CD4-positive, alpha-beta T cell (primary cell): ENCODE results near the gene HPCAL1. TPM values are rescaled to one million over a fixed set of nuclear protein-coding genes. Genes with fewer than 3 reads are reported as not detected.

Experiments used
- ATAC-seq: fragments of 200-7000 bp; cut with Tn5 transposase; one replicate; pipeline ENCODE4 v1.10.0; 2022; ENCODE audit warnings: mild to moderate bottlenecking; ENCODE audit not compliant: poor library complexity
- CTCF ChIA-PET: fragments of 350-600 bp; sonication (Branson Sonifier 250); formaldehyde crosslinking; loops from one replicate; lab custom pipeline; 2021; ENCODE audit warnings: antibody characterized with exemption, inconsistent platforms; lab: Charles Lee
- POLR2A ChIA-PET: fragments of 350-600 bp; sonication (Branson Sonifier 250); formaldehyde crosslinking; loops from one replicate; lab custom pipeline; 2021; ENCODE audit warnings: antibody characterized with exemption, inconsistent platforms; lab: Charles Lee
- DNase-seq, 14 experiments: peaks; one replicate each; pipeline ENCODE4 v3.0.0-alpha.2; 2013 to 2020; ENCODE audit warnings: mixed read lengths in 2 of 14
- H3K27ac ChIP-seq, 2 donors: one replicate each; pipeline versions ENCODE4 v1.5.1 to v1.7.0; 2013; ENCODE audit warnings: low read length in 2 of 2, low read depth in 1 of 2, mild to moderate bottlenecking in 1 of 2
- H3K27me3 ChIP-seq, 2 experiments: 1 replicate in 1 of 2; 2 replicates in 1 of 2; pipeline versions ENCODE4 v1.6.1 to v1.7.0; 2013; ENCODE audit warnings: low read length in 2 of 2, control low read depth in 1 of 2, mild to moderate bottlenecking in 1 of 2, moderate library complexity in 1 of 2; ENCODE audit not compliant: insufficient read depth in 2 of 2, control insufficient read depth in 1 of 2
- H3K36me3 ChIP-seq: one replicate; pipeline ENCODE4 v1.6.1; 2013; ENCODE audit warnings: low read length, control low read depth; ENCODE audit not compliant: insufficient read depth
- H3K4me1 ChIP-seq: one replicate; pipeline ENCODE4 v1.6.1; 2013; ENCODE audit warnings: low read length, control low read depth; ENCODE audit not compliant: insufficient read depth
- H3K4me3 ChIP-seq: one replicate; pipeline ENCODE4 v1.5.1; 2013; ENCODE audit warnings: mild to moderate bottlenecking, low read length, moderate library complexity
- H3K9me3 ChIP-seq, 2 experiments: 1 replicate in 1 of 2; 2 replicates in 1 of 2; pipeline versions ENCODE4 v1.6.1 to v1.7.0; 2013; ENCODE audit warnings: low read length in 2 of 2, mild to moderate bottlenecking in 2 of 2, control low read depth in 1 of 2, moderate library complexity in 1 of 2; ENCODE audit not compliant: control insufficient read depth in 1 of 2, insufficient read depth in 1 of 2
- H3K27ac Mint-ChIP-seq: one replicate; pipeline ENCODE4 v1.8.0; 2020; ENCODE audit warnings: mixed read lengths
- H3K27me3 Mint-ChIP-seq: one replicate; pipeline ENCODE4 v1.8.0; 2021; ENCODE audit warnings: mixed read lengths
- H3K36me3 Mint-ChIP-seq: one replicate; pipeline ENCODE4 v1.8.0; 2021; ENCODE audit warnings: low read depth, mixed read lengths
- H3K4me1 Mint-ChIP-seq: one replicate; pipeline ENCODE4 v1.8.0; 2021; ENCODE audit warnings: low read depth, mixed read lengths
- H3K4me3 Mint-ChIP-seq: one replicate; pipeline ENCODE4 v1.8.0; 2020; ENCODE audit warnings: mild to moderate bottlenecking, mixed read lengths
- H3K9me3 Mint-ChIP-seq: one replicate; pipeline ENCODE4 v1.8.0; 2020; ENCODE audit warnings: mixed read lengths
- intact Hi-C, 2 experiments: fragments of 100-400 bp; cut with DNase I in 1 of 2; cut with micrococcal nuclease in 1 of 2; formaldehyde crosslinking; loops; one replicate each; pipeline versions ENCODE4 v1.15.1 to v1.9.0; 2023 to 2025; cut with DNase I, micrococcal nuclease
- total RNA-seq, 174 experiments: library from RNA in 2 of 174; stranded (reverse) in 2 of 174; gene quantifications; one replicate each; pipeline ENCODE4 v1.2.3 and lab custom pipeline; 2021 to 2026
- TF ChIP-seq, protein P1 (sequence below): fragments of 200-600 bp; IDR thresholded peaks from one replicate; pipeline ENCODE4 v1.8.0; 2022; ENCODE audit warnings: antibody characterized with exemption, mild to moderate bottlenecking

HPCAL1 gene
- total RNA-seq, 2 experiments from 2014 or later = 24.9 to 27.9 TPM

DNA sequence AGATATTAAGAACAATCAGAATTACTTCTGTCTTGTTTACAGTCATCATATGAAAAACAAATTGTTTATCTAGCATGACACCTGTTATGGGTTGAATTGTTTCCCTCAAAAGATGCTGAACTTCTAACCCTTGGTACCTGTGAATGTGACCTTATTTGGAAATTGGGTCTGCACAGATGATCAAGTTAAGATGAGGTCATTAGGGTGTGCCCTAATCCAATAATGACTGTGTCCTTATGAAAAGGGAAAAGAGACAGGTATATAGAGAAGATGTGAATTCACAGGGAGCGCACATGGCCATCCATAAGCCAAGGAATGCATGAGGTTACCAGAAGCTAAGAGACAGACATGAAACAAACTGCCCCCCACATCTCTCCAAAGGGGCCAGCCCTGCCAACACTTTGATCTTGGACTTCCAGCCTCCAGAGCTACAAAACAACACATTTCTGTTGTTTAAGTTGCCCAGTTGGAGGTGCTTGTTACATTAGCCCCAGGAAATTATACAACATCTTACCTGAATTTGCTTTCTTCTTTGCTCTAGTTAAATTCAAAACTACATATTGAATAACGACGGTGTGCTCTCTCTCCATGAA lies 2.3 kb upstream of the HPCAL1 start:
- Mint-ChIP-seq H3K36me3 (peaks cover 8% of the 10 kb centered on the region), H3K4me1 (peaks cover 55% of the 10 kb centered on the region), H3K4me3 (peak overlapping the region; percentile 79), H3K27ac (peak overlapping the region; percentile 80), H3K9me3 (no peaks in the 10 kb centered on the region), H3K27me3 (no peaks in the 10 kb centered on the region)
- Histone ChIP-seq H3K27ac (no peak overlapping the region), H3K27me3 (no peaks in the 10 kb centered on the region), H3K4me1 (peaks cover 49% of the 10 kb centered on the region), H3K9me3 (no peaks in the 10 kb centered on the region), H3K4me3 (no peak overlapping the region), H3K36me3 (no peaks in the 10 kb centered on the region)
- no peak for DNase-seq
- intact Hi-C loops = loop anchor here in 1 of 2 experiments (10.0 kb wide), 1 partner anchor 1466 kb away; the partner anchor contains the start of gene KIDINS220
- TF ChIP-seq, protein P1, sequence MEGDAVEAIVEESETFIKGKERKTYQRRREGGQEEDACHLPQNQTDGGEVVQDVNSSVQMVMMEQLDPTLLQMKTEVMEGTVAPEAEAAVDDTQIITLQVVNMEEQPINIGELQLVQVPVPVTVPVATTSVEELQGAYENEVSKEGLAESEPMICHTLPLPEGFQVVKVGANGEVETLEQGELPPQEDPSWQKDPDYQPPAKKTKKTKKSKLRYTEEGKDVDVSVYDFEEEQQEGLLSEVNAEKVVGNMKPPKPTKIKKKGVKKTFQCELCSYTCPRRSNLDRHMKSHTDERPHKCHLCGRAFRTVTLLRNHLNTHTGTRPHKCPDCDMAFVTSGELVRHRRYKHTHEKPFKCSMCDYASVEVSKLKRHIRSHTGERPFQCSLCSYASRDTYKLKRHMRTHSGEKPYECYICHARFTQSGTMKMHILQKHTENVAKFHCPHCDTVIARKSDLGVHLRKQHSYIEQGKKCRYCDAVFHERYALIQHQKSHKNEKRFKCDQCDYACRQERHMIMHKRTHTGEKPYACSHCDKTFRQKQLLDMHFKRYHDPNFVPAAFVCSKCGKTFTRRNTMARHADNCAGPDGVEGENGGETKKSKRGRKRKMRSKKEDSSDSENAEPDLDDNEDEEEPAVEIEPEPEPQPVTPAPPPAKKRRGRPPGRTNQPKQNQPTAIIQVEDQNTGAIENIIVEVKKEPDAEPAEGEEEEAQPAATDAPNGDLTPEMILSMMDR = no peak
- ATAC-seq = no peak
- CTCF ChIA-PET = interaction anchor here (5.1 to 6.4 kb wide), 2 partner anchors 29 to 108 kb away, joined by 38 to 70 read pairs; no protein-coding TSS in a partner anchor
- POLR2A ChIA-PET = interaction anchor here (1.4 to 11.5 kb wide), 3 partner anchors 24 to 108 kb away, joined by 3 to 230 read pairs (median 66); no protein-coding TSS in a partner anchor

DNA sequence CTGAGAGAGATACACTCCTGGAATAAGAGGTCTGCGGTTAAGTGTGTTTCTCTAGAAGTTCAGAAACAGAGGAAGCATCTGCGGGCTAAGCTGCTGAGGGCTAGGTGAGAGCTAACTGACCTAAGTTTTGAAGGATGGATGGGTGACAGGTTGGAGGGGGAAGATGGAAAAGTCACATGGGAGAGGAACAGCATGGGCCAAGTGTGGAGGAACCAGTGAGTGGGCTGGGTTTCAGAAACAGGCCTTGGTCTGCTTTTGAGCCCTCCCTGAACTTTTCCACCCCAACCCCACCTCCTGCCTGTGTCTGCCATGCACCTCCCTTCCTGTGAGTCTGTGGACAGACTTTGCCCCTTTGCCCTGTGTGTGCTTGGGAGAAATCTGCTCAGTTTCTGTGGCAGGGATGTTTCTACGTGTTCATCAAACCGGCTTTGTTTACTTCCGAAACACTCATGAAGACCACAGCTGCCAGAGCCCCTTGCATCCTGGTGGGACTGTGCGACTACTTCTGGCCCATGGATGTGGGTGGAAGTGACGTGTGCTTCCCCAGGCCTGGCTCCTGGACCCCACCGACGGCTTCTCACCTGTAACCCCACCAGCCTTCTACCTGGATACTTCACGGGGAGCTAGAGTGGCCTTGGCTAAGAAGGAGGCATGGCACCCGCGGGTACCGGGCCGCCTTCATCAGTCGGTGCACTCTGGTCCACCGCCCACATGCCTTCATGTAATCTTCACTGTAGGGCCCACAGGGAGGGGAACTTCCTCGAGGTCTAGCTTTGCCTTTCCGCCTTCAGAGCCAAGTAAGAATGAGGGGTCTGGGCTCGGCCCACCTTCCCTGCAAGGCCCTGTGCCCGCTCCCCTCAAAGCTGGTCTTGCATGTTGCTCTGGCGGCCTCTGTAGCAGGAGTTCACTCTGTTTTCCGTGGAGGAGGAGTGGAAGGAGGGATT lies 1.4 kb upstream of the HPCAL1 start:
- H3K36me3 Mint-ChIP-seq = peaks cover 14% of the 10 kb centered on the region
- Histone ChIP-seq H3K9me3 (no peaks in the 10 kb centered on the region), H3K4me1 (peaks cover 57% of the 10 kb centered on the region), H3K27me3 (no peaks in the 10 kb centered on the region), H3K36me3 (no peaks in the 10 kb centered on the region), H3K27ac (peak overlapping the region; percentile 42 to 70), H3K4me3 (peak overlapping the region; percentile 62)
- ATAC-seq (no peak), DNase-seq (peak in 4 of 14 experiments; percentile 9 to 49 (median 38))
- CTCF ChIA-PET = interaction anchor here (0.9 to 6.4 kb wide), 4 partner anchors 28 to 134 kb away, joined by 3 to 70 read pairs (median 24); no protein-coding TSS in a partner anchor
- intact Hi-C loops = loop anchor here in 1 of 2 experiments (10.0 kb wide), 1 partner anchor 1466 kb away; the partner anchor contains the start of gene KIDINS220
- peak overlapping the region; percentile 80 for H3K27ac Mint-ChIP-seq
- peak overlapping the region; percentile 79 for H3K4me3 Mint-ChIP-seq
- H3K9me3 Mint-ChIP-seq = no peaks in the 10 kb centered on the region
- H3K4me1 Mint-ChIP-seq = peaks cover 63% of the 10 kb centered on the region
- no peaks in the 10 kb centered on the region for H3K27me3 Mint-ChIP-seq
- POLR2A ChIA-PET = interaction anchor here (0.6 to 11.5 kb wide), 10 partner anchors 8 to 745 kb away, joined by 3 to 230 read pairs (median 8); partner anchors contain the start of genes ADAM17 and ODC1
- TF ChIP-seq, protein P1 = no peak

GRCh38 chr2:10301941-10302478 lies 694 bp upstream of the HPCAL1 start:
- ChIA-PET CTCF (interaction anchor here (1.1 to 6.4 kb wide), 4 partner anchors 27 to 178 kb away, joined by 3 to 70 read pairs (median 24); no protein-coding TSS in a partner anchor), POLR2A (interaction anchor here (0.6 to 11.5 kb wide), 11 partner anchors 8 to 746 kb away, joined by 3 to 230 read pairs (median 5); partner anchors contain the start of genes ADAM17 and ODC1)
- Mint-ChIP-seq H3K9me3 (no peaks in the 10 kb centered on the region), H3K27me3 (no peaks in the 10 kb centered on the region), H3K4me3 (peak overlapping the region; percentile 79), H3K27ac (peak overlapping the region; percentile 80), H3K4me1 (peaks cover 71% of the 10 kb centered on the region), H3K36me3 (peaks cover 14% of the 10 kb centered on the region)
- H3K27ac ChIP-seq = peak overlapping the region; percentile 42 to 70
- intact Hi-C loops = loop anchor here (2.0 to 10.0 kb wide), 5 partner anchors 31 to 1467 kb away; partner anchors contain the start of genes KIDINS220 (in 1 of the 2), ODC1 (in 1 of the 2) and RRM2 (in 1 of the 2)
- DNase-seq (peak in 3 of 14 experiments; percentile 28 to 57 (median 55)), ATAC-seq (no peak)
- peak overlapping the region; percentile 62 for H3K4me3 ChIP-seq
- H3K9me3 ChIP-seq = no peaks in the 10 kb centered on the region
- TF ChIP-seq, protein P1 = no peak
- H3K36me3 ChIP-seq = no peaks in the 10 kb centered on the region
- H3K4me1 ChIP-seq = peaks cover 65% of the 10 kb centered on the region
- no peaks in the 10 kb centered on the region for H3K27me3 ChIP-seq
